WTC11 (cell line): ENCODE results near the gene EXOC3L2. TPM values are rescaled to one million over a fixed set of nuclear protein-coding genes. Genes with fewer than 3 reads are reported as not detected.

Experiments used
- ATAC-seq: fragments of 200-7000 bp; cut with Tn5 transposase; 2 replicates; pipeline ENCODE4 v1.10.0; 2021; ENCODE audit warnings: mild to moderate bottlenecking, moderate library complexity
- CTCF ChIA-PET: fragments of 300-600 bp; sonication (Branson Sonifier 250); formaldehyde crosslinking; loops from one replicate; lab custom pipeline; 2021; ENCODE audit warnings: antibody characterized with exemption; lab: Charles Lee
- POLR2A ChIA-PET: fragments of 350-600 bp; sonication (Branson Sonifier 250); formaldehyde crosslinking; loops from one replicate; lab custom pipeline; 2021; ENCODE audit warnings: antibody characterized with exemption; lab: Charles Lee
- DNase-seq: peaks from one replicate; pipeline ENCODE4 v3.0.0; 2021; ENCODE audit warnings: low spot score
- H3K27ac Mint-ChIP-seq: 2 replicates; pipeline ENCODE4 v1.8.0; 2021; ENCODE audit warnings: mixed read lengths
- H3K27me3 Mint-ChIP-seq: 2 replicates; pipeline ENCODE4 v1.8.0; 2021; ENCODE audit warnings: low read depth, mild to moderate bottlenecking, moderate library complexity, mixed read lengths
- H3K36me3 Mint-ChIP-seq: 2 replicates; pipeline ENCODE4 v1.8.0; 2021; ENCODE audit warnings: mixed read lengths
- H3K4me1 Mint-ChIP-seq: 2 replicates; pipeline ENCODE4 v1.8.0; 2022; ENCODE audit warnings: mixed read lengths
- H3K4me3 Mint-ChIP-seq: 2 replicates; pipeline ENCODE4 v1.8.0; 2021; ENCODE audit warnings: mild to moderate bottlenecking, moderate library complexity, mixed read lengths
- H3K9me3 Mint-ChIP-seq: 2 replicates; pipeline ENCODE4 v1.8.0; 2021; ENCODE audit warnings: mixed read lengths
- ATF1 ChIP-seq: sonication (generic); formaldehyde crosslinking; IDR thresholded peaks from 2 replicates; pipeline ENCODE4 v1.8.1; 2023; ENCODE audit warnings: mild to moderate bottlenecking, moderate library complexity, missing genetic modification reagents
- ATF6 ChIP-seq: sonication (generic); formaldehyde crosslinking; IDR thresholded peaks from 2 replicates; pipeline ENCODE4 v1.8.1; 2023; ENCODE audit warnings: mild to moderate bottlenecking, missing genetic modification reagents
- CBFB ChIP-seq: sonication (generic); formaldehyde crosslinking; IDR thresholded peaks from 2 replicates; pipeline ENCODE4 v1.8.1; 2022; ENCODE audit warnings: mild to moderate bottlenecking, low read depth, missing genetic modification reagents
- ELF4 ChIP-seq: sonication (generic); formaldehyde crosslinking; IDR thresholded peaks from 2 replicates; pipeline ENCODE4 v1.8.1; 2022; ENCODE audit warnings: low read depth, mild to moderate bottlenecking, moderate library complexity, missing genetic modification reagents
- EMX1 ChIP-seq: fragments of 250-450 bp; sonication (Bioruptor Pico); IDR thresholded peaks from 2 replicates; pipeline ENCODE4 v1.8.0; 2021; ENCODE audit warnings: mild to moderate bottlenecking
- ESRRA ChIP-seq: sonication (generic); formaldehyde crosslinking; IDR thresholded peaks from 2 replicates; pipeline ENCODE4 v1.8.1; 2022; ENCODE audit warnings: mild to moderate bottlenecking, missing genetic modification reagents, borderline replicate concordance
- FOXK1 ChIP-seq: sonication (generic); formaldehyde crosslinking; IDR thresholded peaks from 2 replicates; pipeline ENCODE4 v1.8.0; 2022; ENCODE audit warnings: mild to moderate bottlenecking, moderate library complexity, missing genetic modification reagents
- GABPB1 ChIP-seq: sonication (generic); formaldehyde crosslinking; IDR thresholded peaks from 2 replicates; pipeline ENCODE4 v1.8.1; 2023; ENCODE audit warnings: mild to moderate bottlenecking, missing genetic modification reagents
- IRF2 ChIP-seq: sonication (generic); formaldehyde crosslinking; IDR thresholded peaks from 2 replicates; pipeline ENCODE4 v1.8.0; 2022; ENCODE audit warnings: low read depth, missing genetic modification reagents, borderline replicate concordance
- MAX ChIP-seq: sonication (generic); formaldehyde crosslinking; IDR thresholded peaks from 2 replicates; pipeline ENCODE4 v1.8.0; 2022; ENCODE audit warnings: mild to moderate bottlenecking, missing genetic modification reagents
- MXD4 ChIP-seq: fragments of 250-450 bp; sonication (Bioruptor Pico); IDR thresholded peaks from 2 replicates; pipeline ENCODE4 v1.8.0; 2021; ENCODE audit warnings: mild to moderate bottlenecking, moderate library complexity, borderline replicate concordance
- NFATC4 ChIP-seq: fragments of 250-450 bp; sonication (Bioruptor Pico); IDR thresholded peaks from 2 replicates; pipeline ENCODE4 v1.9.0; 2021; ENCODE audit warnings: mild to moderate bottlenecking
- NFYB ChIP-seq: sonication (generic); formaldehyde crosslinking; conservative IDR thresholded peaks from 2 replicates; pipeline ENCODE4 v1.8.0; 2022; ENCODE audit warnings: low read depth, missing genetic modification reagents
- PRDM15 ChIP-seq: sonication (generic); formaldehyde crosslinking; IDR thresholded peaks from 2 replicates; pipeline ENCODE4 v1.8.0; 2022; ENCODE audit warnings: missing genetic modification reagents
- RELA ChIP-seq: sonication (generic); formaldehyde crosslinking; IDR thresholded peaks from 2 replicates; pipeline ENCODE4 v1.8.1; 2022; ENCODE audit warnings: missing genetic modification reagents, mild to moderate bottlenecking, borderline replicate concordance
- RORB ChIP-seq: fragments of 250-450 bp; sonication (Bioruptor Pico); IDR thresholded peaks from 2 replicates; pipeline ENCODE4 v1.9.0; 2021; ENCODE audit warnings: mild to moderate bottlenecking
- SMAD4 ChIP-seq: sonication (generic); formaldehyde crosslinking; IDR thresholded peaks from 2 replicates; pipeline ENCODE4 v1.8.0; 2022; ENCODE audit warnings: mild to moderate bottlenecking, missing genetic modification reagents
- ZNF263 ChIP-seq: sonication (generic); formaldehyde crosslinking; IDR thresholded peaks from 2 replicates; pipeline ENCODE4 v1.8.1; 2022; ENCODE audit warnings: low read depth, mild to moderate bottlenecking, moderate library complexity, missing genetic modification reagents
- ZNF281 ChIP-seq: sonication (generic); formaldehyde crosslinking; IDR thresholded peaks from 2 replicates; pipeline ENCODE4 v1.8.0; 2023; ENCODE audit warnings: mild to moderate bottlenecking, missing genetic modification reagents
- ZNF396 ChIP-seq: fragments of 250-450 bp; sonication (Bioruptor Pico); IDR thresholded peaks from 2 replicates; pipeline ENCODE4 v1.8.0; 2021; ENCODE audit warnings: mild to moderate bottlenecking, moderate library complexity, borderline replicate concordance
- ZNF423 ChIP-seq: fragments of 250-450 bp; sonication (Bioruptor Pico); IDR thresholded peaks from 2 replicates; pipeline ENCODE4 v2.1.2; 2022; ENCODE audit warnings: mild to moderate bottlenecking, moderate library complexity
- total RNA-seq: library from RNA; stranded (reverse); gene quantifications from 3 replicates; pipeline ENCODE4 v1.2.3, GENCODE V29; 2021

The EXOC3L2 gene
- total RNA-seq, 1 experiment from 2014 or later, result 2.7 TPM

GRCh38 chr19:45164577-45165335, 80.5 kb downstream of the EXOC3L2 start:
- no peaks in the 10 kb centered on the region for H3K9me3 Mint-ChIP-seq
- TF ChIP-seq MXD4, result no peak
- TF ChIP-seq ZNF263 (CRISPR knock-in tag), result 0 out of 2 replicates have a peak, but pooled peaks have one; percentile 20
- peak; percentile 55; the same call in 1 of the 2 replicates for TF ChIP-seq NFYB
- no peak for TF ChIP-seq ATF1 (CRISPR knock-in tag)
- TF ChIP-seq RELA (CRISPR knock-in tag), result 0 out of 2 replicates have a peak, but pooled peaks have one; percentile 19
- TF ChIP-seq NFATC4 (CRISPR knock-in tag), result no peak
- ATAC-seq (peak; percentile 67), DNase-seq (peak; percentile 66)
- H3K36me3 Mint-ChIP-seq, result no peaks in the 10 kb centered on the region
- POLR2A ChIA-PET, result no interaction called here
- H3K27me3 Mint-ChIP-seq, result peaks cover 4% of the 10 kb centered on the region
- peaks cover 12% of the 10 kb centered on the region for H3K4me1 Mint-ChIP-seq
- CTCF ChIA-PET, result interaction anchor here (0.7 to 5.9 kb wide), 21 partner anchors 9 to 110 kb away, joined by 3 to 73 read pairs (median 4); partner anchors contain the start of genes BLOC1S3 and TRAPPC6A
- no peak overlapping the region for H3K27ac Mint-ChIP-seq
- H3K4me3 Mint-ChIP-seq, result no peak overlapping the region

GRCh38 chr19:45163751-45164460, 81.3 kb downstream of the EXOC3L2 start:
- DNase-seq, result no peak
- POLR2A ChIA-PET, result no interaction called here
- H3K4me1 Mint-ChIP-seq, result peaks cover 12% of the 10 kb centered on the region
- CTCF ChIA-PET, result interaction anchor here (0.7 to 5.9 kb wide), 19 partner anchors 8 to 111 kb away, joined by 3 to 73 read pairs (median 4); partner anchors contain the start of genes BLOC1S3 and TRAPPC6A
- TF ChIP-seq ESRRA, result no peak
- TF ChIP-seq RORB (CRISPR knock-in tag), result no peak
- H3K4me3 Mint-ChIP-seq, result no peak overlapping the region
- no peaks in the 10 kb centered on the region for H3K9me3 Mint-ChIP-seq
- H3K27ac Mint-ChIP-seq, result no peak overlapping the region
- no peak for ATAC-seq
- H3K27me3 Mint-ChIP-seq, result peaks cover 4% of the 10 kb centered on the region
- no peaks in the 10 kb centered on the region for H3K36me3 Mint-ChIP-seq

- Mint-ChIP-seq H3K4me1 (peaks cover 12% of the 10 kb centered on the region), H3K27ac (no peak overlapping the region), H3K4me3 (no peak overlapping the region), H3K9me3 (no peaks in the 10 kb centered on the region), H3K27me3 (peaks cover 5% of the 10 kb centered on the region), H3K36me3 (no peaks in the 10 kb centered on the region)
- ChIA-PET POLR2A (no interaction called here), CTCF (interaction anchor here (2.4 to 5.9 kb wide), 3 partner anchors 11 to 16 kb away, joined by 19 to 73 read pairs (median 20); partner anchors contain the start of genes BLOC1S3 and TRAPPC6A)
- DNase-seq (no peak), ATAC-seq (no peak)
- no peak for TF ChIP-seq SMAD4 (CRISPR knock-in tag)
- no peak for TF ChIP-seq FOXK1 (CRISPR knock-in tag)
- no peak for TF ChIP-seq ZNF423 (CRISPR knock-in tag)
- TF ChIP-seq EMX1 (CRISPR knock-in tag), result no peak
- TF ChIP-seq GABPB1, result no peak
- TF ChIP-seq MAX, result no peak
- no peak for TF ChIP-seq PRDM15 (CRISPR knock-in tag)
- no peak for TF ChIP-seq ZNF281 (CRISPR knock-in tag)
- no peak for TF ChIP-seq ELF4 (CRISPR knock-in tag)
- TF ChIP-seq ZNF396, result no peak
- no peak for TF ChIP-seq CBFB
- no peak for TF ChIP-seq ATF6
- TF ChIP-seq IRF2 (CRISPR knock-in tag), result no peak
Measured at GRCh38 chr19:45163156-45163555, 82.1 kb downstream of the EXOC3L2 start.
